ENCODE data around the gene MAGT1. TPM values are rescaled to one million over a fixed set of nuclear protein-coding genes. Genes with fewer than 3 reads are reported as not detected.
"Not testable (repeated sequence)": the region's sequence is repeated elsewhere in the genome, so short reads cannot be mapped to it uniquely, and the experiment has no call there.

Gene MAGT1
- total RNA-seq, 1 donor from 2014 or later: 69.4 TPM

GRCh38 chrX:77831544-77831943 is 63.7 kb downstream of the MAGT1 start:
- not testable (repeated sequence) for DNase-seq (ENCODE audit: low spot score)

GRCh38 chrX:77821989-77822388 is 73.2 kb downstream of the MAGT1 start:
- not testable (repeated sequence) for DNase-seq (ENCODE audit: low spot score)

GRCh38 chrX:77820091-77820727 is 75.0 kb downstream of the MAGT1 start:
- no peak for DNase-seq (ENCODE audit: low spot score)

GRCh38 chrX:77814210-77814609 is 81.0 kb downstream of the MAGT1 start:
- DNase-seq (ENCODE audit: low spot score): no peak

GRCh38 chrX:77802201-77802600 is 93.0 kb downstream of the MAGT1 start:
- DNase-seq (ENCODE audit: low spot score): no peak

DNA sequence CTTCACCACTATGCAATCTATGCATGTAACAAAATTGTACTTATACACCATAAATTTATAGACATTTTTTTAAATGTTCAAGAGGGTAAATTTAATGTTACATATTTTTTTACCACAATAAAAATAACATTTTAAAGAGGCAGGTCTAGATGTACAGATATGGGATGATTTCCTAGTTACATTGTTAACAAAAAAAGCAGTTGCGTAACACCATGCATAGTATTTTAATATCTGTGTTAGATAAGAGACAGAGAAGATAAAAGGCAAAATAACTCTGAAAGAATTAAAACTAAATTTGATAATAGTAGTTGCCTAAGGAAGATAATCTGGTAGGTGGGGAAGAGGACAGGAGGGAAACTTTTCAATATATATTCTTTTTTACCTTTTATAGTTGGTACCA is 100.1 kb downstream of the MAGT1 start:
- no peak for DNase-seq (ENCODE audit: low spot score)

- no peak for DNase-seq (ENCODE audit: low spot score)
These were observed 101.3 kb downstream of the MAGT1 start for GRCh38 chrX:77793946-77794345.

DNA sequence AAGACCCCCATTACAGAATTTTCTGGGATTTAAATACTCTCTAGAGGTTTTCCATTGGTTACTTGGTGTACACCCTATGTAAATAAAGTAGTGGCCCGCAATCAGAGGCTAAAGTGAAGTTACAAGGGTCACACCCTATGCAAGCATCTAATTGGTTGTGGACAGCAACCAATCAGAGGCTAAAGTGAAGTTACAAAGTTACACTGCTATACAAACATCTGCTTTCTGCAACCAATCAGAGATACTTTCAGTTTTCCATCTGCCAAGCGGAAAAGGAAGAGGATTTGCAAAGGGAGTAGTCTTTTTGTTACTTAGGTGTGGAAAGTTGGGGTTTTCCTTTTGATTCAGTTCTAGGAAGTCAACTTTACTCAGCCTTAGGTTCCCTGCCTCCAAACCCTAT is 107.2 kb downstream of the MAGT1 start:
- DNase-seq (ENCODE audit: low spot score): no peak

DNA sequence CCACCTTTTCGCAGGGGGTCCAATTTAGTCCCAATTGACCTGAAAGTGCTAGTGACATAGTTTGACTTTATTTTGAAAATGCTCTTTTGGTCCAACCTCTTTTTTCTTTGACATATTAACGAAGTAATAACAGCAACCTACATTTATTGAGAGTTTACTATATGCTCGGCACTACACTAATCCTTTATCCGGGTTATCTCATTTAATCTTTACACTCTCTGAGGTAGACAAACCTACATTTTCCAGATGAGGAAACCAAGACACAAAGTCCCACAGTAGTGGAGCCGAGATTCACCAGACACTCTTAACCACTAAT is 108.9 kb downstream of the MAGT1 start:
- DNase-seq (ENCODE audit: low spot score): no peak

DNA sequence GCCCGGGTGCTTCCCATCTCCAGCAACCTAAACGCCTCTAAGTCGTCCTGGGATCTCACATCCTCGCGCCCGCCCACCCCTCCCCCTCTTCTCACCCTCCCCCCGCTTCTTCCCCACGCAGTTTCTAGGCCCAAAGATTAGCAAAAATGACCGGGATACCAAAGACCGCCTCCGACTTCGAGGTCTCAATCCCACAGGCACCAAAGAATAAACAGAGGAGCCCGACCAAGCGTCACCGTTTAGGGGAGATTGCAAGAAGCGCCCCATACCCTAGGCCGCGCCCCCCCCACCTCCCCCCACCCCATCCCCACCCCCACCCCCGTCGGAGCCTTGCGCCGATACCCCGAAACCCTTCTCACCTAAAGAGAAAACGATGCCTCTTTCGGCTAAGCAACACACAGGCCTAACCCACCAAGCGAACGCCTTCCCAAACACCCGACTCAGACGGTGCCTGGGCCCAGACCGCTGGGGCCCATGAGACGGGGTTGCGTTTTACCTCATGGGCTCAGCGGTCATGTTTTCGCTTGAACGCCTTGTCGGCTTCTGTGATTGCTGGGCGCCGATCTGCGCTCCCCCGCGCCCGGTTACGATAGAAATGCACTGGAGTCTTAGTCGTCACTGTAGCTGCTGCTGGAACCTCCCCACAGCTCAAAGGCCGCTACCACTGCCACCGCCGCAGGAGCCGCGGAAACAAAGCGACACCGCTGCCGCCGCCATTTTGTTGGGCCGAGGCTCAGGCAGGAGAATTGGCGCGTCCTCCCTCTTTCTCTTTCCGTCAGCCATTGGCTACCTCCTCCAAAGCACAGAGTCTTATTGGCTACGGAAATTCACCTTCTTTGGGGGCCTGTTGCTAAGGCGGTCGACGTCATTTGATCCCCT is 109.5 kb downstream of the MAGT1 start, which contains the start of gene ATRX:
TSS of gene ATRX (minus strand) at position 731 of the 879 bp plus-strand sequence. CDS start at position 516, 215 bp downstream.
- DNase-seq (ENCODE audit: low spot score): peak; percentile 66

GRCh38 chrX:77779695-77780094 is 115.5 kb downstream of the MAGT1 start:
- no peak for DNase-seq (ENCODE audit: low spot score)

DNA sequence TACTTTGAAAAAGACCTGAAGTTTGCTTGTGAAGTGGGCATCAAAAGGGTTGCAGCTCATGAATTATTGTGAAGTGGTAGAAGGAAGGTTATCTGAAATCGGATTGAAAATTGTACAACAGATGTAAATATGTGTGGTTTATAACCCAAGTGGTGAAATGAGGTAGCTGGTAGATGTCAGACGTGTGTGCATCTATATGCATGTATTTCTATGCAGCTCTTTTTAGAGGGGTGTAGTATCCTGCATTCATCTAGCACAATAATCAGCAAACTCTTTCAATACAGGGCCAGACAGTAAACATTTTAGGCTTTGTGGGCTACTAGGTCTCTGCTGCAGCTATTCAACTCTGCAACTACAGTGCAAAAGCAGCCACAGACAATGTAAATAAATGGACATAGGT is 118.6 kb downstream of the MAGT1 start:
- no peak for DNase-seq (ENCODE audit: low spot score)

Other genes with a start within 250 kb of the MAGT1 start
- 77.3 TPM for gene ATRX, start 109.2 kb downstream of the MAGT1 start, total RNA-seq
- gene COX7B, start 4.0 kb upstream of the MAGT1 start, total RNA-seq: 238 TPM
- gene ATP7A, start 15.3 kb upstream of the MAGT1 start, total RNA-seq: 9.6 TPM
- not detected for gene PGAM4, start 74.2 kb upstream of the MAGT1 start, total RNA-seq
- gene PGK1, start 208.8 kb upstream of the MAGT1 start, total RNA-seq: 317 TPM
- 17.1 TPM for gene TAF9B, start 244.2 kb upstream of the MAGT1 start, total RNA-seq

All from mucosa of gallbladder (tissue), 1 donor.